ENCODE results near the gene TEKTIP1. TPM values are rescaled to one million over a fixed set of nuclear protein-coding genes. Genes with fewer than 3 reads are reported as not detected.
A peak's percentile ranks its signal among the peaks of the same experiment; 100 is the strongest.

The TEKTIP1 gene
- total and polyA plus RNA-seq, 9 of the 15 experiments (the other 6 are each of a cell fraction or from before 2014, with no cell fraction given), result 0.66 TPM; not detected in 8

GRCh38 chr19:3557461-3558248 lies 18.7 kb downstream of the TEKTIP1 start, which contains the start of gene MFSD12 (continued):
- TF ChIP-seq NEUROD1 (IDR thresholded peaks at IDR 0.05; ENCODE audit: borderline replicate concordance, low read depth, low read length, partially characterized antibody) (peak; percentile 99), ZNF764 (CRISPR knock-in tag; IDR thresholded peaks at IDR 0.05; ENCODE audit: low read depth) (0 out of 2 replicates have a peak, but pooled peaks have one; percentile 20), ZNF592 (IDR thresholded peaks at IDR 0.05) (peak; percentile 88), RNF2 (IDR thresholded peaks at IDR 0.05) (peak; percentile 49; the same call in 1 of the 2 replicates), FOXP1 (CRISPR knock-in tag; IDR thresholded peaks at IDR 0.05) (0 out of 2 replicates have a peak, but pooled peaks have one; percentile 20), FOXJ3 (CRISPR knock-in tag; IDR thresholded peaks at IDR 0.05) (no peak), DACH1 (IDR thresholded peaks at IDR 0.05; ENCODE audit: partially characterized antibody) (peak; percentile 62), ID3 (CRISPR knock-in tag; IDR thresholded peaks at IDR 0.05) (no peak), ID3 (tag; IDR thresholded peaks at IDR 0.05) (peak; percentile 19; the same call in 1 of the 2 replicates), ZC3H8 (IDR thresholded peaks at IDR 0.05) (no peak), MYC (IDR thresholded peaks at IDR 0.05; ENCODE audit: low read depth, low read length) (peak; percentile 71), MYC (CRISPR knock-in tag; IDR thresholded peaks at IDR 0.05; ENCODE audit: borderline replicate concordance, low read depth) (no peak; the same call in none of the 2 replicates), SPI1 (IDR thresholded peaks at IDR 0.05; ENCODE audit: borderline replicate concordance, low read depth, low read length) (no peak), TBP (optimal IDR thresholded peaks at IDR 0.05; ENCODE audit: low read depth, low read length) (peak; percentile 44), MXI1 (IDR thresholded peaks at IDR 0.05; ENCODE audit: low read depth, low read length) (peak; percentile 70; the same call in 1 of the 2 replicates), HNRNPL (IDR thresholded peaks at IDR 0.05; ENCODE audit: low read depth, low read length) (peak; percentile 45; the same call in 1 of the 2 replicates), NFE2 (IDR thresholded peaks at IDR 0.05; ENCODE audit: low read depth) (peak; percentile 14; the same call in 1 of the 2 replicates), RBBP5 (IDR thresholded peaks at IDR 0.05; ENCODE audit: borderline replicate concordance, insufficient read depth, low read length, poor library complexity, severe bottlenecking) (peak; percentile 58), E2F1 (CRISPR knock-in tag; IDR thresholded peaks at IDR 0.05) (peak; percentile 60; the same call in 1 of the 2 replicates), NRF1 (conservative IDR thresholded peaks at IDR 0.05 in 1 of 2, IDR thresholded peaks at IDR 0.05 in 1 of 2) (peak; percentile 69 to 74), FOXO4 (CRISPR knock-in tag; IDR thresholded peaks at IDR 0.05) (0 out of 2 replicates have a peak, but pooled peaks have one; percentile 21)

All from K562 (cell line).